ENCODE results near the gene AHNAK2.
A peak's percentile ranks its signal among the peaks of the same experiment; 100 is the strongest.

AHNAK2 gene

GRCh38 chr14:104984056-104984894 lies 6.1 kb upstream of the AHNAK2 start:
- DNase-seq, result no peak

GRCh38 chr14:104983231-104983721 lies 5.1 kb upstream of the AHNAK2 start:
- no peak for DNase-seq

- no peak for DNase-seq
Measured at GRCh38 chr14:104982548-104983230, 4.5 kb upstream of the AHNAK2 start.

- DNase-seq, result no peak
Measured at GRCh38 chr14:104981699-104982541, 3.7 kb upstream of the AHNAK2 start.

- no peak for DNase-seq
Measured at GRCh38 chr14:104980611-104981531, 2.7 kb upstream of the AHNAK2 start.

- DNase-seq, result no peak
Measured at GRCh38 chr14:104979758-104980610, 1.8 kb upstream of the AHNAK2 start.

- no peak for DNase-seq
Measured at GRCh38 chr14:104978746-104979691, 845 bp upstream of the AHNAK2 start.

GRCh38 chr14:104977008-104977680 lies 1.0 kb downstream of the AHNAK2 start:
- no peak for DNase-seq

- peak; percentile 81 for DNase-seq
Measured at GRCh38 chr14:104976198-104977007, 1.8 kb downstream of the AHNAK2 start.

GRCh38 chr14:104975481-104976197 lies 2.5 kb downstream of the AHNAK2 start:
- peak; percentile 34 for DNase-seq

GRCh38 chr14:104974665-104975390 lies 3.3 kb downstream of the AHNAK2 start:
- DNase-seq, result no peak

- DNase-seq, result no peak
Measured at GRCh38 chr14:104974146-104974541, 4.0 kb downstream of the AHNAK2 start.

- no peak for DNase-seq
Measured at GRCh38 chr14:104973385-104974145, 4.6 kb downstream of the AHNAK2 start.

- DNase-seq, result no peak
Measured at GRCh38 chr14:104973135-104973384, 5.1 kb downstream of the AHNAK2 start.

GRCh38 chr14:104972301-104973134 lies 5.7 kb downstream of the AHNAK2 start:
- no peak for DNase-seq
